Hematopoietic multipotent progenitor cell treated with erythropoietin and hydrocortisone succinate and interleukin-3 and kit ligand, for 8 days (in vitro differentiated cells): ENCODE measurements around the gene PACRG.

Experiments
- DNase-seq: peaks from one replicate; pipeline ENCODE4 v3.0.0-alpha.2; 2015

The PACRG gene

DNA sequence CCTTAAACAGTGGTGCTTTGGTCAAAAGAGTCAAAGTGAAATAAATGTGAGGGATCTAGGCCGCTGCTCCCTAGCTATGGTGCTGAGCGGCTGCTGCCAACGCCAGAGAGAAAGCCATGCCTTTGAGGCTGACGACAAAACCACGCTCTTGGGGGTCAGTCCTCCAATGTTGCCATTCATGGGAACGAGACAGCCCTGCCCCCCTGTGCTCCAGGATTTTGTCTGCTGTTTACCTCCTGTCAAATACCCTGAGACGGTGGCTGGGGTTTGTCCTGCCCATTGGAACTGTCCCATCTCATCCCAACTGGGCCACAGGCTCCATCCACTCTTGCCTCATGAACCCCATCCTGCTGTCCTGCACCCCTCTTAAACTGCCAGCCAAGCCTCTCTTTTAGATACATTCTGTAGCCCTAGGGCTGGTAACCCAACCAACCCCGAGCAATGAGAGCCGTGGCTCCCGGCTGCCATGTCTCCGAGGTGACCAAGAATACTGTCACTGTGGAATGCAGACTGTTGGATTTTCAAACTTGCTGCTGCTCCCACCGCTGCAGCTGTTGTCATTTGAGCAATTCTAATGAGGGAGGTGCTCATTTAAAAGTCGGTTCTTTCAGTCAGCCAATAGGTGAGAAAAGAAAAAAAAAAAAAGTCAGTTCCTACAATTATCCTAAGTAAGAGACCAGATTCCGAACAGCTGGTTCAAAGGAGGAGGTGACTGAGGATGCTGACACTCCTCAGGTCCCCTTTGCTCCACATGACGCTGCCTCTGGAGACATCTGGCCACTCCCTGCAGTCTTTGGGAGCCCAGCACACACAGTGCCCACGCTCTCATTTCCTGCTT is 613.7 kb downstream of the PACRG start:
- DNase-seq: no peak

DNA sequence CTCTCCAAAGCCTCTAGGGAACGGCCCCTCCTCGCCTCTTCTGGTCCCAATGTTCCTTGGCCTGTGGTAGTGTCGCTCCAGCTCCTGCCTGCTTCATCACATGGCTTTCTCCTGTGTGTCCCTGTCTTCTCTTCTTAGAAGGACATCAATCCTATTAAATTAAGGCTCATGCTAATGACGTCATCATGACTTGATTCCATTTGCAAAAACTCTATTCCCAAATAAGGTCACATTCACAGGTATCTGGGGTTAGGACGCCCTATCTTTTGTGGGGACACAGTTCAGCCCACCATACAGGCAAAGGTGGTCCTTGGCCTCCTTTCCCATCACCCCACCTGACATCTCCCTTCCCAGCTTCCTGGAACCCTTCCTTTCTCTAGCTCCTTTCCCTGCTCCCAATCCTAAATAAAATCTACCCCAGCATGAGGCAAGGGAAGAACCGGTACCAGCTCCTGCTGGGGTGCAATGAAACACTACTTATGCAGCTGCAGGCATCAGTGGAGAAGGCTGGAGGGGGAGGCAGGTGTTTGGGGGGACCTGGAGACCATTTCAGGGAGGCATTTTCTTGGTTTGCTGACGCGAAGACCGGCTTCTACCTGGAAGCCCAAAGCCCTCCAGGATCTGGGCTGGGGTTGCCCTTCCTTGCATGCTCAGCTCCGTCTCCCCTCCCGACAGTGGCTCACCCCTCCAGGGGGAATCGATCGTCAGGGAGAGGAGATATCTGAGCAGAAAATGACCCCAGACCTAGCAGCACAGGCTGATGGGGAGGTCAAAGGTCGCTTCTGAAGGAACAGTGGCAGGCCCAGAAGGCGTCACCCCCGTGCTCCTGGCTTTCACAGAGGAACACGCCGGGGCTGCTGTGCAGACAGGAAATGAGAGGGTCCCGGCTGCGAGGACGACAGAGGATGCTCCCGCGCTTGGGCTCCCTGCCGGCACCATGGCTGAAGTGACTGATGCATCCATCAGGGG is 615.1 kb downstream of the PACRG start:
- no peak for DNase-seq

GRCh38 chr6:163343609-163344008 is 615.8 kb downstream of the PACRG start:
- DNase-seq: no peak

DNA sequence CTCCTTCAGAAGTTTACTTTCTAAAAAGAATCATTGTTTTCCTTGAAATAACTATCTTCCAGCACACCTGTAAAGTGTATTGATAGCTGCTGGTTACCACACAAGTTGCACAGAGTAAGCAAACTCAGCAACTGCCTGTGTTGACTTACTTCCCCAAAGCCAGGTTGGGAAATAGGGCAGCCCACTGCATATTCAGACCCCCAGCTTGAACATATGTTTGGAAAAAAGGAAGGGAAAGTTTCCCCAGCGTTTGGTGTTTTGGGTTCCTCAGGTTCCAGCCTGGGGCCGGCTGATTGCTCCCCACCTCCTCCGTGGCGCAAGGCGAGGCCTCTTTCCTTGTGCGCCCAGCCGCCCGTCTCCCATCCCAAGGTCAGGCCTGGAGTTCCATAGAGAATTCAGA is 616.6 kb downstream of the PACRG start:
- DNase-seq: no peak

- no peak for DNase-seq
These were observed 618.2 kb downstream of the PACRG start for GRCh38 chr6:163345931-163346330.

DNA sequence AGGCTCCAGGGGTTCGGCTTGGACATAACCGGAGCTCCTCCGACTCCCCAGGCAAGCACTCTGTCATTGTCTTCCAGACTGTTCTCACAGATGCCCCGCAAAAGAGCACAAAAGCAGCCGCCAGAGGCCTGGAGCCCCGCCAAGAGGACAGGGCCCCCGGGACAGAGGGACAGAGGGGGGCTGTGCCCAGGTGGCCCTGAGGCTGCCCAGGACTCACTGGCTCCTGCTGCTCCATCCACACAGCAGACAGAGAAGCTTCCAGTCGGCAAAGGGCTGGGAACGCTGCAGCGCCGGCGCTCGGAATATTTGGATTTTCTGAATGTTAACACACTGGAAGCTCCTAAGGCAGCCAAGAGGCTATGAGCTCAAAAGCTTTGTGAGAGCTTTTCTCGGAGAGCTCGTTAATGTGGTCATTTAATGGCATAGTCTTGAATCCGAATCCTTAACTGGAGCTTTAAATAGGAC is 618.8 kb downstream of the PACRG start:
- no peak for DNase-seq

DNA sequence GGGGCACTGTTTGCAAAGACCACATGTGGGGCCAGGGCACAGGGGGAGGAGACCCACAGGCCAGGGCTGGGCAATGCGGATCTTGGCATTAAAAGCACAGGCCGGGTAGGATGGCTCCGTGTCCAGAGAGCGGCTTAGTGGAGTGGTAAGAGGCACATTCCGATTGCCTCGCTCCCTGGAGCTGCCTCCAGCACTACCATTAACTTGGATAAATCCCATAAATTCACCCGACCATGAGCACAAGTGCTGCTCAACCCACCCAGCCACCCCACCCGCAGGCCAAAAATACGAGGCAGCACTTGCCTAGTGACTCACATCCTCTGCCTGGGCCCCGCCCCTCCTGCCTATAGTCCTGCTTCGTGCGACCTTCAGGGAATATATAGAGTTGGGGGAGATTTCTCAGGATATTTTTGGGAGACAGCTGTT is 619.3 kb downstream of the PACRG start:
- no peak for DNase-seq

GRCh38 chr6:163348789-163349680 is 621.3 kb downstream of the PACRG start:
- DNase-seq: no peak

DNA sequence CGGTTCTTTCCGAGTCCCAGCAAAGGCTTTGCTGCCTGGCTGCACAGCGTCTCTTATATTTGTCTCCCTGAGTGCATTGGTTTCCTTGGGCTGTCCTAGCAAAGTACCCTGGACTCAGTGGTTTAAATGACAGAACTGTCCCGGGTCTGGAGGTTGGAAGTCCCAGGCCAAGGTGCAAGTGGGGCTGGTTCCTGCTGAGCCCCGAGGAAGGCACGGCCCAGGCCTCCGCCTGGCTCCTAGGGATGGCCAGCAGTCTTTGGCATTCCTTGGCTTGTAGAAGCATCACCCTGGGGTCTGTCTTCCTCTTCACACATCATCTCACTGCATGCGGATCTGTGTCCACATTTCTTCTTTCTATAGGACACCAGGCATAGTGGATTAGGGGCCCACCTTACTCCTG is 621.9 kb downstream of the PACRG start:
- no peak for DNase-seq

- no peak for DNase-seq
These were observed 623.2 kb downstream of the PACRG start for GRCh38 chr6:163351013-163351412.

- no peak for DNase-seq
These were observed 624.4 kb downstream of the PACRG start for GRCh38 chr6:163352011-163352685.

GRCh38 chr6:163352966-163353365 is 625.2 kb downstream of the PACRG start:
- no peak for DNase-seq

- no peak for DNase-seq
These were observed 626.3 kb downstream of the PACRG start for GRCh38 chr6:163354085-163354484.

DNA sequence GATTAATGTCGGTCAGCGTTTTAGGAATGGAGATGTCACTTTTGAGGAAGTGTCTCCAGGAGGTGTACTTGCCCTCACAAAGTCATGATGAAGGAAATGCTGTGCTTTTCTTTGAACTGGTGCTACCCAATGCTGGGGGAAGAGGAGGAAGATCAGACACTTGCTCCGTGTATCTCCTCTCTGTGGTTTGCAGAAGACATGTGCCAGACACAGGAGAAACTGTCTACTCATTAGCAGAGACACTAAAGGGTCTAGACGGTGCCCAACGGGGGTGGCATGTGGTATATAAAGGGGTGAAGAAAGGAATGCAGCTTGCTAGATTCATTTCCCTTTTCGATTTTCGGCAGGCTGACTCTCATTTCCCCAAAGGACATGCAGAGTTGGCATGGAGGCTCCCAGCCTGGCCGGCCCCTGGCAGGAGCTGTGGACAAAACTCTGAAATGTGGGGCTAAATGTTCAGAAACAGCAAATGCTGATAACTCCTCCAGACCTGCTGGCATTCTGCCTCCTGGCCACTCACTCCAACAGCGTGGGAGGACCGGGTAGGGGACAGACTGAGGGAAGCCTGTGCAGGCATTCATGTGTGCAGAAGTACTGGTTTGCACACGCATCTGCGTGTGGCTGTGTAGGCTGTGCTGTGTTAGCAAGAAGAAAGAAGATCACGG is 627.1 kb downstream of the PACRG start:
- no peak for DNase-seq

DNA sequence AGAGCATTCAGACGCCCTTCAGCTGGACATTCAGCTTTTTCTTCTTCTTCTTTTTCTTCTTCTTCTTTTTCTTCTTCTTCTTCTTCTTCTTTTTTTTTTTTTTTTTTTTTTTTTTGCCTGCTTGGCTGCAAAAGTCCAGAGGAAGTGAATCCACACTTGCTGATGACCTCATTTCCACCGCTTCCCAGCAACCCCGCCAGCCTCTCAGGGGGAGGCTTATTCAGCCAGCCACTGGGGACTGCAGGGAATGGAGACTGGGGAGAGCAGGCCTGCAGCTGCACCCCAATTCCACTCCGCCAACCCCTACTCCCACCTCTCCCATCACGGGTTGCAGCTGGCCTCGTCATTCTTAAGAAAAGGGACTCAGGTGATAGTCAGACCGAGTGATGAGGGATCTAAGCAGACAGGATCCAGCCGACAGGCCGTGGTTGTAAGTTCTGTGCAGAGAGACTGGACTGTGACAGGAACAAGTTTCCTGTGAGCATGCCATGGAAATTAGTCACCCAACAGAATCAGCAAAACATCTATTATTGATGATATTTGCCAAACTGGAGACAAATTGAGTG is 627.7 kb downstream of the PACRG start:
- no peak for DNase-seq

- DNase-seq: no peak
These were observed 628.5 kb downstream of the PACRG start for GRCh38 chr6:163356324-163356723.

DNA sequence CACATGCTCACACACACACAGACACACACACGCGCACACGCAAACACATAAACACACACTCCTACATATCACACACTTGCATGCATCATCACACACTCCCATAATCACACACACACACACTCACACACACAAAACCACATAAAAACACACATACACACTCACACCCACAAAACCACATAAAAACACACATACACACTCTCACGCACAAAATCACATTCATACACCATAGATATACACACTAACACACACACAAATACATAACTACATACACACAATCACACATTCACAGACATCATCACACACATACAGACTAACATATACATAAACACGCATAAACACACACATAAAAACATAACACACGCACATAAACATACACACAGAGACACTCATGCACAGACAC is 629.0 kb downstream of the PACRG start:
- no peak for DNase-seq

- DNase-seq: no peak
These were observed 636.9 kb downstream of the PACRG start for GRCh38 chr6:163364641-163365040.
